IPS-18c (cell line): ENCODE results near the gene LGALS1.
"Not testable (repeated sequence)": the region's sequence is repeated elsewhere in the genome, so short reads cannot be mapped to it uniquely, and the experiment has no call there.

Experiments used
- H3K4me3 ChIP-seq: 2 replicates; pipeline ENCODE4 v1.7.0; 2013; ENCODE audit warnings: low read depth, mild to moderate bottlenecking, low read length, moderate library complexity; ENCODE audit not compliant: insufficient read depth
- H3K9me3 ChIP-seq: one replicate; pipeline ENCODE4 v1.6.1; 2013; ENCODE audit warnings: mild to moderate bottlenecking, low read length, moderate library complexity; ENCODE audit not compliant: control insufficient read depth, insufficient read depth

The LGALS1 gene

GRCh38 chr22:37636186-37636948 lies 39.1 kb upstream of the LGALS1 start:
- no peak overlapping the region for H3K4me3 ChIP-seq
- H3K9me3 ChIP-seq: no peaks in the 10 kb centered on the region

- Histone ChIP-seq H3K9me3 (no peaks in the 10 kb centered on the region), H3K4me3 (no peak overlapping the region)
Measured at GRCh38 chr22:37636949-37637273, 38.5 kb upstream of the LGALS1 start.

GRCh38 chr22:37638391-37639069 lies 36.9 kb upstream of the LGALS1 start:
- Histone ChIP-seq H3K9me3 (no peaks in the 10 kb centered on the region), H3K4me3 (peak overlapping the region; percentile 1; the same call in 1 of the 2 replicates)

- H3K4me3 ChIP-seq: peak within 1 kb of the TSS; percentile 55
- H3K9me3 ChIP-seq: no peaks in the 10 kb centered on the region
Measured at GRCh38 chr22:37639070-37639760, 36.2 kb upstream of the LGALS1 start, which contains the start of gene SH3BP1. SH3BP1 (plus strand) TSS chr22:37639669; CDS start chr22:37639788, 119 bp downstream.

GRCh38 chr22:37639771-37640590 lies 35.5 kb upstream of the LGALS1 start:
- peak overlapping the region; percentile 55 for H3K4me3 ChIP-seq
- H3K9me3 ChIP-seq: no peaks in the 10 kb centered on the region

- Histone ChIP-seq H3K9me3 (no peaks in the 10 kb centered on the region), H3K4me3 (peak overlapping the region; percentile 55)
Measured at GRCh38 chr22:37640591-37641560, 34.6 kb upstream of the LGALS1 start.

GRCh38 chr22:37641561-37641949 lies 33.9 kb upstream of the LGALS1 start:
- H3K4me3 ChIP-seq: no peak overlapping the region
- H3K9me3 ChIP-seq: no peaks in the 10 kb centered on the region

- Histone ChIP-seq H3K4me3 (no peak overlapping the region), H3K9me3 (no peaks in the 10 kb centered on the region)
Measured at GRCh38 chr22:37643225-37643847, 32.1 kb upstream of the LGALS1 start.

- H3K4me3 ChIP-seq: no peak overlapping the region
- no peaks in the 10 kb centered on the region for H3K9me3 ChIP-seq
Measured at GRCh38 chr22:37647317-37647716, 28.1 kb upstream of the LGALS1 start.

- Histone ChIP-seq H3K9me3 (no peaks in the 10 kb centered on the region), H3K4me3 (no peak overlapping the region)
Measured at GRCh38 chr22:37647928-37648327, 27.5 kb upstream of the LGALS1 start.

GRCh38 chr22:37650463-37651136 lies 24.8 kb upstream of the LGALS1 start:
- Histone ChIP-seq H3K4me3 (no peak overlapping the region), H3K9me3 (no peaks in the 10 kb centered on the region)

- Histone ChIP-seq H3K9me3 (no peaks in the 10 kb centered on the region), H3K4me3 (no peak overlapping the region)
Measured at GRCh38 chr22:37654563-37655251, 20.7 kb upstream of the LGALS1 start.

GRCh38 chr22:37655252-37655563 lies 20.2 kb upstream of the LGALS1 start:
- Histone ChIP-seq H3K4me3 (no peak overlapping the region), H3K9me3 (no peaks in the 10 kb centered on the region)

GRCh38 chr22:37656583-37656982 lies 18.9 kb upstream of the LGALS1 start:
- H3K4me3 ChIP-seq, H3K9me3 ChIP-seq: not testable (repeated sequence)

- Histone ChIP-seq H3K9me3 (no peaks in the 10 kb centered on the region), H3K4me3 (peak overlapping the region; percentile 52)
Measured at GRCh38 chr22:37657590-37658132, 17.8 kb upstream of the LGALS1 start.
